Activated CD8-positive, alpha-beta memory T cell treated with anti-CD3 and anti-CD28 coated beads for 36 hours (primary cell): ENCODE results near the gene CLEC1A. TPM values are rescaled to one million over a fixed set of nuclear protein-coding genes. Genes with fewer than 3 reads are reported as not detected.
"Not testable (repeated sequence)": the region's sequence is repeated elsewhere in the genome, so short reads cannot be mapped to it uniquely, and the experiment has no call there.

Source experiments
- CTCF ChIA-PET: fragments of 350-600 bp; sonication (Branson Sonifier 250); formaldehyde crosslinking; loops from one replicate; lab custom pipeline; 2021; ENCODE audit warnings: antibody characterized with exemption; lab: Charles Lee
- POLR2A ChIA-PET: fragments of 350-600 bp; sonication (Branson Sonifier 250); formaldehyde crosslinking; loops from one replicate; lab custom pipeline; 2021; ENCODE audit warnings: antibody characterized with exemption; lab: Charles Lee
- total RNA-seq, 2 experiments: library from RNA; stranded (reverse); gene quantifications; one replicate each; pipeline ENCODE4 v1.2.3, GENCODE V29; 2021

The CLEC1A gene
- total RNA-seq, 2 experiments from 2014 or later = not detected

DNA sequence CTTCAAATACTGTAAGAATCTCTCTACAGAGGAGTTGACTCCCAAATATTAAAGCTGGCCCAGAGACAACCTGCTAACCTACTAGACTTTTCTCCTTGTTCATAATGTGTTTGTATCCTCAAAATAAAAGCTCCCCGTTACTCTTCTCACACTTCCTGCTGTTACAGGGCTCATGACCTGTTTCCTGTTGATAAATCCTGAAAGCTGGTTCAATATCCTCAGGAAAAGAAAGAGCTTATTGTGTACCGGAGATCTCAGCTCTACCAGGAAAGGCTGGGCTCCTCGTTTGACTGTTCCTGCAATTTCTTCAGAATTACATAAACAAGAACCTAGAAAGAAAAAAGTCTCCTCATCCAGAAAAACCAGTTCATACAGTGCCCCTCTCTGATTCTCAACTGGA is 30.8 kb downstream of the CLEC1A start:
- POLR2A ChIA-PET = no interaction called here
- CTCF ChIA-PET = no interaction called here

DNA sequence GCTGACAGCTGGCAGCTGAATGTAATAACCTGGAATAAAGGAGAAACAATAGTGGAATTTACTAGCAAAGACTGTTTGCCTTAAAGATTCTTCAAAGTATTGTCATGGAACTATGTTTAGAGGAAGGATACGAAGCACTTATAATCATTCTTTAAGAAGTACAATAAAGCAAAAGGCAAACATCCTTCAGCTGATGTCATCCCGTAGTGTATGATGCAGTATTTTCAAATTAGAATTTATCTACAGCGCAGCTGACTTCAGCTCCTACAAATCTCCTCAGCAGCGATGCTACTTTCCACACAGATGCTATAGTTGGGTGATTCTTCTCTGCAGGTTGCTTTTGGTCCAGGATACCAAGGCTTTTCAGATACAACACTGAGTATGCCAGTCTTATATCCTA is 31.5 kb downstream of the CLEC1A start:
- ChIA-PET POLR2A (no interaction called here), CTCF (no interaction called here)

DNA sequence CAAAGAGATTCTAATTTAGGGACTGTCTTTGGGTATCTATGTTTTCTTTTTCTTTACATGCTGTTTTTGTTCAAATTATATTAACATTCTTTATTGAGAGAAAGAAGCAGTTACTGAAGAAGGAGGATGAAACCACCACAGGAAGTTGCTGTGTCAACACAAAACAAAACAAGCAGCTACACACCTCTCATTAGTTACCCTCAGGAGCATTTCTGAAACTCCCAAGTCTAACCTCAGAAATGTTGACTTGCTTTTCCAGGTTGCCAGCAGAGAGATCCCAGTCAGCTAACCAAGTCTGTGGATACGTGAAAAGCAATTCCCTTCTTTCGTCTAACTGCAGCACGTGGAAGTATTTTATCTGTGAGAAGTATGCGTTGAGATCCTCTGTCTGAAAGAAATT is 33.5 kb downstream of the CLEC1A start:
- POLR2A ChIA-PET = no interaction called here
- CTCF ChIA-PET = no interaction called here

DNA sequence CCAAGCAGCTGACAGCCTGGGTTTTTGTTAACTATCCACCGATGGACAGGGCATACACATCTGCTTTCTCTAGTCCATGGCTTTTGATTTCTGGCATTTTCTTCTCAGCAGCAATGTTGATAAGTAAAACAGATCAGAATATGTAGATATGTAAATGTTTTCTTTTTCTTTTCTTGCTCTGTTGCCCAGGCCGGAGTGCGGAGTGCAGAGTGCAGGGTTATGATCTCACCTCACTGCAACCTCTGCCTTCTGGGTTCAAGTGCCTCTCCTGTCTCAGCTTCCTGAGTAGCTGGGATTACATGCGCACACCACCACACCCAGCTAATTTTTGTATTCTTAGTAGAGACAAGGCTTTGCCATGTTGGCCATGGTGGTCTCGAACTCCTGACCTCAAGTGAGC is 40.4 kb downstream of the CLEC1A start:
- POLR2A ChIA-PET = no interaction called here
- CTCF ChIA-PET = no interaction called here

DNA sequence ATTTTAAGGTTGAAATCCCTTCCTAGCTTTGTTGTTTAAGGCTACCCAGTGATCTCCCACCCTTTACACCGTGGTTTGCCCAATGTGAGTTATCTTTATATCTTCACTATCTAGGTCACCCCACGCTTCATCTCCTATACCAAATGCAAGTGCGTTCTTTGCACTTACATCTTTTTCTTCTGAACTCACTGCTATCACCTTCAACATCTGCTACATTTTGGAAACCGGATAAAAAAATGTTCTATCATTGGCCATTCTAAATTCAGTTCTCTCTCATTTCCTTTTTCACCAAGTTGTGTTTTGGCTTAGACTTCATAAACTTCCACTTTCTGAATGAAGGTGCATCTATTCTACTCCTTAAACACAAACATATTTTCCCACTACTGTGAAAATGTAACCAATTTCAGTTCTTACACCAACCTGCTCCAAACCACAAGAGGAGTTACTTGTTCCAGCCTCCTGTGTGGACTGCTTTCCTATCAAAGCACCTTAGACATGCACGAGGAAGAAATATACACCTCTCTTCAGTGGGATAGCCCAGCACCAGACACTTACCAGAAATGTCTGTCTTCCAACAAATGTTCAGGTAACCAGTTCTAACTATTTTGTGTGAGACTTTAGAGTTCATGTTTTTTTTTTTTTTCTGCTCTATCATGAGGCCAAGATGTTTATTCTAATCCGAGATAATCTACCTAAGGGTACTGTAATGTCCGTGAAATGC is 46.4 kb downstream of the CLEC1A start:
- POLR2A ChIA-PET = no interaction called here
- CTCF ChIA-PET = no interaction called here

DNA sequence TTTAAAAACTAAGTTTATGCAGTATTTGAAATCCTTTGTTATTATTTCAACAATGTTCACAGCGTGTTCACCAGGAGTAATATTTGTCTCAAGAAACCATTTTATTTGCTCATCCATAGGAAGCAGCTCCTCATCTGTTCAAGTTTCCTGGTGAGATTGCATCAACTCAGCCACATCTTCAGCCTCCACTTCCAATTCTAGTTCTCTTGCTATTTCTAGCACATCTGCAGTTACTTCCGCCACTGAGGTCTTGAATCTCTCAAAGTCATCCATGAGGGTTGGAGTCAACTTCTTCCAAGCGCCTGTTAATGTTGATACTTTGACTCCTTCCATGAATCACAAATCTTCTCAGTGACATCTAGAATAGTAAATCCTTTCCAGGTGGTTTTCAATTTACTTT is 50.3 kb downstream of the CLEC1A start:
- CTCF ChIA-PET = interaction anchor here (1.5 kb wide), 1 partner anchor 14 kb away, joined by 3 read pairs; no protein-coding TSS in a partner anchor

DNA sequence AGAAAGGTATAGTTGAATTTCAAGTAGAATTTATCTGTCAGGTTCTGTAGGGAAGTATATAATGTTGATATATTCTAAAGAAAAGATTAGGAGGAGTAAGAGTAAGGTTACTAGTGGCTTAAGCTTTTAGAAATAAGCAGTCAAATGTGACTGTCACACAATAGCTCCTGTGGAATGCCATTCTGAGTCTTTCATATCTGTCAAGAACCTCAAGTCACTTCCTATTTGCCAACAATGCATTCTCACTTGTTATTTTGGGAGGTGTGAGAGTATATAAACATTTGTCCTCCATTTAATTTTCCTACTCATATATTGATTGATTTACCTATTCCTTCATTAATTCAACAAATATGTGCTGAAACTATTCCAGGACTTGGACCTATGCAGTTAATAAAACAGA is 56.6 kb downstream of the CLEC1A start:
- CTCF ChIA-PET = no interaction called here
- POLR2A ChIA-PET = no interaction called here

More for the DNA sequence above, 50.3 kb downstream of the CLEC1A start:
- POLR2A ChIA-PET = no interaction called here

DNA sequence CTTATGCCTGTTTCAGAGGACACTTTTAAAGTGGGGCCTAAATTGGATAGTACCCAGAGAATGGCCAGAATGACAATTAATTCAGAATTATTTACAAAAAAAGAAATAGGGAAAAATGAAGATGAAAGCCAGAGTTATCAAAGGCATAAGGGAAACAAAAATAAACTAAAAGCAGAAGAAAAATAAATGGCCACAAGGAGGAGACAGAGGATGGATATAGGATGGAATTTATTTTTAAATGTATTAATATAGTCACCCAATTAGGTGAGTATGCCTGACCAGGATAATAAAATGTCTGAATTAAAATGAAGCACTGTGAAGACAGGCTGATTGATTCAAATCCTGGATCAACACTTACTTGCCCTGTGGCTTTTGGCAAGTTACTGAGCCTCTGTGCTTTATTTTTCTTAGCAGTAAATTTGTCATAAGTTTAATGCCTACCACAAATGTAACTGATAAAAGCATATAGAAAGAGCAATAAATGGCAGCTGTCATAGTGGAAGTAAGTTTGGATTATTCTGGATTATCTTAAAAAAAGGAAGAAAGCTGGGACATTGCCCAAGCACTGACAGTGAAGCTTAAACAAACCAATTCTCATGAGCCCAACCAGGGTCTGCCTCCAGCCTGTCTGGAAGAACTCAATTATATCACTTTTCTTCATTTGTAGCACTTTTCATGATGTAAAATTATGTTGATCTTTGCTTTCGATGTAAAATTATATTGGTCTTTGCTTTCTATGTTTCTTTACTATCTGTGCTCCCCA is 64.8 kb downstream of the CLEC1A start:
- POLR2A ChIA-PET = no interaction called here
- CTCF ChIA-PET = interaction anchor here (0.8 to 1.6 kb wide), 3 partner anchors 15 to 109 kb away, joined by 3 to 4 read pairs (median 3); no protein-coding TSS in a partner anchor

DNA sequence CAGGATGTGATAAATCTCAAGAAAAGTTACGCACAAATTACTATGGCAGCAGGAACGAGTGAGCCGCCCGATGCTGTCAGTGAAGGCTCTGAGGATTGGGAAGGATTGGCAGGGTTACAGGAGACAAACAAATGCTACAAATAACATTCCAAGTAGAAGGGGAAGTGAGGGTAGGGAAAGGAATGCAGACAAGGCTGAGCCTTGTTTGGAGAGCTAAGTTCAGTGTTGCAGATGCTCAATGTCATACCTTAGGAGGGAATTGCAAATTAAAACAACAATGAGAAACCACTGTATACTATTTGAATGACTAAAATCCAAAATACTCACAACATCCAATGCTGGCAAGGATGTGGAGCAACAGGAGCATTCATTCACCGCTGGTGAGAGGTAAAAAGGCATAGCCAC is 67.0 kb downstream of the CLEC1A start:
- ChIA-PET POLR2A (no interaction called here), CTCF (no interaction called here)

DNA sequence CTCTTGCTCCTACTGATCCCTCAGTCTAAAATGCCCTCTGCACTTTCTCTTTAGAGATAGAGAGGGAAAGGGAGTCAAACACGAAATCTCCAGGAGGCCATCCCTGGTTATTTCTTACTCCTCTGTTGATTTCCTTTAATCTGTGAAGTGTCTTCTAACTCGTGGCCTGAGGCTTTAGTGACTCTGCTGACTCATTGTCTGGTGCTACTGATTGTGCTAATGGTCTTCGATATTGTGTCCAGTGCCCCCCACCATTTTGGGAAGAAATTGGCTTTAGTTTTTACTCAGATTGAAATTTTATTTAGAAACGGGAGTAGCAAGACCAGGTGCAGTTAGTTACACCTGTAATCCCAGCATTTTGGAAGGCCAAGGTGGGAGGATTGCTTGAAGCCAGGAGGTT is 67.5 kb downstream of the CLEC1A start:
- POLR2A ChIA-PET = no interaction called here

DNA sequence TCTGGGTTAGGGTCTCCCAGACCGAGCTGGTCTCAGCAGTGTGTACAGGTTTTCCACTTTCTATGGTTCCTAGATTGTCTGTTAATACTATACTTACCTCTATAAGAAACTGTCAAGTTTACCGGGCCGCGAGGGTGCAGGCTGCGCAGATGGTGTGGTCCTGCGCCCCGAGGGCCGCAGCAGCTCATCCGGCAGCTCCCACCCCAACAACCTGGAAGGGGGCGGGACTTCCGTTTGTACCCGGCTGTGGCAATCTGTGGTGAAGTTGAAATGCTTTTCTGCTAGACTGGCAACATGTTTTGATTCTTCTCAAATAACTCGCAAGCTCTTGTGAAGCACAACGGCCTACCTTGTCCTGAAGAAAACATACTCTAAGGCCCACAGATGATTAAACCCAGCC is 68.3 kb downstream of the CLEC1A start, which contains the start of gene CLEC9A:
Gene CLEC9A, plus strand, starts transcription at position 237 of the 400 bp plus-strand sequence. CDS start 22,006 bp downstream, outside the sequence.
- ChIA-PET POLR2A (no interaction called here), CTCF (no interaction called here)

More for the DNA sequence above, 67.5 kb downstream of the CLEC1A start:
- CTCF ChIA-PET = no interaction called here

DNA sequence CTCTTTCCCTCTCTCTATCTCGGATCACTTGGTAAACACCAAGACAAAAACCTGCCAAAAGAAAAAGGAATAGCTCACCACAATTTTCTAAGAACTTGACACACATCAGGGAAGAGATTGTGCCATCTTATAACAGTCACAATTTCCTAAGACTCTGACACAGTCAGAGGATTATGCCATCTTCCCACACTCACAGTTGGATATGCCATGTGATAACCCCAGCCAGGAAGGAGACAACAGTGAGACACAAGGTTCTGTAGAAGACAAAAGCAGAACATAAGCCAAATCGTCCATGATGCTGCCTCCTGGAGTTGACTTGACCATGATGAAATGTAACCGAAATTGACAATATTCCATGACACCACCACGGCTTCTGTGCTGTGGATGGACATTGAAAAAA is 71.1 kb downstream of the CLEC1A start:
- ChIA-PET CTCF (interaction anchor here (0.6 kb wide), 1 partner anchor 10 kb away, joined by 3 read pairs; no protein-coding TSS in a partner anchor), POLR2A (no interaction called here)

DNA sequence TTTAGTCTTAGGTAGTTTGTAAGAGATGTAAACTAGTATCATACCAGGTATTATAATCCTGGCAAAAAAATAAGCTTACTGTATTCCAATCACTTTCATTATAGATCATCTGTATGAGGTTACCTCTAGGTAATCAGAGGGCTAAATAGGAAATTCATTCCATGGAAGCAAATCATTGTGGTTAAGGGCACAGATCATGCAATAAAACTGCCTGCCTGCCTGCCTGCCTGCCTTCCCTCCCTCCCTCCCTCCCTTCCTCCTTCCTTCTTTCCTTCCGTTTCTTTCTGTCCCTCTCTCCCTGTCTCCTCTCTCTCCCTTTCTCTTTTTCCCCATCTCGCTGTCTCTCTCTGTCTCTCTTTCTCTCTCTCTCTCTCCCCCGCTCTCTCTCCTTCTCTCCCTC is 71.5 kb downstream of the CLEC1A start:
- CTCF ChIA-PET = interaction anchor here (0.6 to 1.0 kb wide), 2 partner anchors 10 to 68 kb away, joined by 3 to 4 read pairs; no protein-coding TSS in a partner anchor
- POLR2A ChIA-PET = no interaction called here

DNA sequence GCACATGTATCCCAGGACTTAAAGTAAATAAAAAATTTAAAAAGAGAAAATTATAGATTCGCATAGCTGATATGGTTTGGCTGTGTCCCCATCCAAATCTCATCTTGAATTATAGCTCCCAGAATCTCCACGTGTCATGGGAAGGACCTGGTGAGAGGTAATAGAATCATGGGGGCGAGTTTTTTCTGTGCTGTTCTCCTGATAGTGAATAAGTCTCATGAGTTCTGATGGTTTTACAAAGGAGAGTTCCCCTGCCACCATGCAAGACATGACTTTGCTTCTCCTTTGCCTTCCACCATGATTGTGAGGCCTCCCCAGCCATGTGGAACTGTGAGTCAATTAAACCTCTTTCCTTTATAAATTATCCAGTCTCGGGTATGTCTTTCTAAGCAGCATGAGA is 72.1 kb downstream of the CLEC1A start:
- CTCF ChIA-PET = interaction anchor here (1.0 kb wide), 1 partner anchor 68 kb away, joined by 4 read pairs; no protein-coding TSS in a partner anchor
- POLR2A ChIA-PET = not testable (repeated sequence)

DNA sequence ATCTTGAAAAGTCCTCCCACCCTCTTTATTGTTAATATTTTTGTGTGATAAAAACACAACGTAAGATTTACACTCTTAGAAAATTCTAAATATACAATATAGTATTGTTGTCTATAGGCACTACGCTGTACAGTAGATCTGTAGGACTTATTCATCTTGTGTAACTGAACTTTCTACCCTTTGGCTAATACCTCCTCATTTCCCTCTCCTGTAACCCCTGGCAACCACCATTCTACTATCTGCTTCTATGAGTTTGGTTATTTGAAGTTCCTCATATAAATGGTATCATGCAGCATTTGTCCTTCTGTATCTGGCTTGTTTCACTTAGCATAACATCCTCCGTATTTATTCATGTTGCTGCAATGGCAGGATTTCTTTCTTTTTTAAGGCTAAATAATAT is 73.5 kb downstream of the CLEC1A start:
- POLR2A ChIA-PET = no interaction called here
- CTCF ChIA-PET = no interaction called here

DNA sequence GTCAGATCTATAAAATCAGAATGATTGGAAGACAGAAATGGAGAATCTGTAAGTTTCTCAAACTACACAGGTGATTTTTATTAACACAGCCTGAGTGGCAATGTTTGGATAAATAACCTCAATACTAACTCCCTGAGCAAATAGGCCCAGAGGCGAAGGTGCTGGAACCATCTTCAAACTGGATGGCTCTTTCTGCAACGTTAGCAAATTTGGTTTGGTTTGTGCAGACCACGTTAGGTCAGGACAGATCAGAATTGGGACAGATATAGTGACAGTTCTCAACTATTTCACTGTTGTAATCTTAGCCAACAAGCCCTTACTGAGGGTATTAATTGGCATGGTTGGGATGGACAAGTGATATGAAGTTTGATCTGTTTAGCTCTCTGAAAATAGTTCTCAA is 77.4 kb downstream of the CLEC1A start:
- POLR2A ChIA-PET = no interaction called here
- CTCF ChIA-PET = no interaction called here

Other genes starting within 250 kb of the CLEC1A start
- 10 to 100 TPM in 1 of 2 experiments, 1 to 10 TPM in 1; 10.0 to 10.8 TPM for gene CLEC2B, start 229.6 kb downstream of the CLEC1A start, total RNA-seq
- not detected for gene KLRF2, start 217.5 kb downstream of the CLEC1A start, total RNA-seq
- not detected for gene CLEC2A, start 166.6 kb downstream of the CLEC1A start, total RNA-seq
- gene CLEC12A, start 127.6 kb downstream of the CLEC1A start, total RNA-seq = not detected
- not detected for gene CLEC1B, start 99.9 kb downstream of the CLEC1A start, total RNA-seq
- gene CLEC12B, start 88.4 kb downstream of the CLEC1A start, total RNA-seq = not detected
- not detected for gene CLEC9A, start 68.3 kb downstream of the CLEC1A start, total RNA-seq
- gene CLEC7A, start 31.2 kb upstream of the CLEC1A start, total RNA-seq = not detected
- not detected for gene OLR1, start 73.1 kb upstream of the CLEC1A start, total RNA-seq
- gene TMEM52B, start 80.0 kb upstream of the CLEC1A start, total RNA-seq = not detected
- gene GABARAPL1, start 113.9 kb upstream of the CLEC1A start, total RNA-seq = 10 to 100 TPM; 12.7 to 16.8 TPM
- gene KLRD1, start 208.9 kb upstream of the CLEC1A start, total RNA-seq = 10 to 100 TPM; 68.3 to 79.1 TPM